ENCODE results near the gene SOBP.

SOBP gene

DNA sequence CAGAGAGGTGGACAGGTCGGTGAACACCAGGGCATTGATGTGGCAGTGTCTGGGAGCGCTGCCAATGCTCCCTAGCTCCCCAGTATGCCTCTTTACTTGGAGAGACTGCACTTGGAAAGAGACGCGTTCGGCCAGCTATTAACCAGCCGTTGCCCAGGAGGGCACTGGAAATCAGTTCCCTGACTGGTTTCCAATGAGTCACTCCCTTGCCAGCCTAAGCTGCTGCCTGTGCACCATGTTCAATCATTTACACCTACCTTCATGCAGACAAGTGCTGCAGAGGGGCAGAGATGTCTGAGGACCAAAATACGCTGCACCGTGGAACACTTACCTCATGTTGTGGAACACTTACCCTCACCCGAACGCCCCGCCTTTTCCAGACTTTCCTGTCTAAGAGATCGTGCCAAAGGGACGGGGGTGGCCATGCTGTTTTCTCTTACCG lies 151.6 kb downstream of the SOBP start:
- DNase-seq, result no peak

DNA sequence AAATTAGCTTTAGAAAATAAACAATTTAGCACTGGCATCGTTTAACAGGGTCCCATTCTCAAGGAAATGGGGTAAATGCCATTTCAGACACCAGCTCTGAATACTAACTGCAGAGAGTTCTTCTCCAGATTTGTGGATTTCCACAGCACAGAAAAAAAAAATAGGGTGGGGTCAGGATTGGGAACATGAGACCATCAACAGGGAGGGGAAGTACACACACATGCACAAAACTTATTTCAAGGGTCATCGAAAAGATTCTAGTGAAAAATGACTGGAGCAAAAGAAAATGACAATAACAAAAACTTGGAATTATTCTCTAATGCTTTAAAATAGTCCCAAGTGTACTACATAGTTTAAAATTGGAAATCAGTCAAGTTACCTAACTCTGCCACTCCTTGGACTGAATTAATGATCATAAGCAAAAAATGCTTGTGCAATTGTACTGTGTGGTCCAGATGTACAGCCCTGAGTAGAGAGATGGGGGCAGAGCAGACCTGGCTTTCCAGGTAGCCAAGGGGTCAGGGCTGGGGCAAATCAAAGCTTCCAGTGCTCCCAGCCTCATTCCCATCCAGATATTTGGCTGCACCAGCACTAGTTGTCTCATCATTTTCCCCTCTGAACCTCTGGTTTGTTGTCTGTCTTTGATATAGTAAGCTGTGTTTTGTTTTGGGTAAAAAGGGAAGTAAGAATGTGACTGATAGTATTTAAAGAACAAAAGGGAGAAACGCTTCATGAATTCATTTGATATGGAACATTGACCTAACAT lies 152.4 kb downstream of the SOBP start:
- DNase-seq, result no peak

DNA sequence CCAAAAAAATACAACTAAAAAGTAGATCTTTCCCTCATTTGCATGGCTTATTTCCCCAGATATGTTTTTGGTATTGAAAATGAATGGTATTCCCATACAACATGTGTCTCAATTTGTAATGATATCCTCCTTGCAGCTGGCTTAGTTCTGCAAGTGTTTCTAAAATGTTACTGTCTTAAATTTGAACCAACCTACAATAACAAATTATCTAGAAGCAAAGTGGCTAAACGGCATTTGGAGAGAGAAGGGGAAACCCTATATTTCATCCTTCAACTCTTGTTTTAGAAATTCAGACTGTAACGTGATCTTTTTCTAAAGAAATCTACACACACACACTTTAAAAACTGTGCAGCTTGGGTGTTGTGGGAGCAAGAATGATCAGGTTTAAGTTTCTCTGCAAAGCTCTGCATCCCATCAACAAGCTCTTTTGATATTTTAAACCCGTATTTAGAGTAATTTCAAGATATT lies 153.0 kb downstream of the SOBP start:
- no peak for DNase-seq

DNA sequence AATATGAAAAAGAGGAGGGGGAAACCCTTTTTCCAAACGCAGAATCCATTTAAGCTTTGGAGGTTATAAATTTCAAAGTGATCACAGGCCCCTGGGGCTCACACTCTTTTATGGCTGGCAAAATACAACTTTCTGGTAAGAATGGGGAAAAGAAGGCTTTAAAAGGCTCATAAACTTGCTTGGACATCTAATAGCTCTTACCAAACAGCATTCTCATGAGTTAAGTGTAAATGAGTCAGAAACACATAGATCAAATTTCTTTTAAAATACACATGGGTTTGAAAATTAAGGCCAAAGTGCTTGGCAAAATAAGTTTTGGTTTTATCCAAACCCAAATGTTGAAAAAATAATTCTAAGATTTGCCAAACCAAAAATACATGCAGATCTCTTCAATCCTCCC lies 154.6 kb downstream of the SOBP start:
- no peak for DNase-seq

DNA sequence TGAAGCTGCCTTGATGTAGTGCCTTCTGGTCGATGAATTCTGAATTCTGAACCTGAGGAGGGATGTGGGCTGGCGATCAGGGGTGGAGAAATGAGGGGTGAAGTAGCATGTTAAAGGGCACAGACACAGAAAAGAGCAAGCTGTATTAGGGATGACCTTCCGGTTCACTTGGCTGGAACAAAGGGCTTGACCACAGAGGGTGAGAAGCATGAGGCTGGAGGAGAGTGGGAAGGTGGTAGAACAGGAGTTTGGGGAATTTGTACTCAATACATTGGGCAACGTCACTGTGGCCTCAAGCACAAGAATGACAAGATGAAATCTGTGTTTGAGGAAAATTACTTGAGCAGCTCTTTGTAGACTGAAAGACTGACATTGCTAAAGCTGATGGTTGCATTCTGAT lies 155.8 kb downstream of the SOBP start:
- DNase-seq, result peak in 1 of 3 experiments; percentile 2

DNA sequence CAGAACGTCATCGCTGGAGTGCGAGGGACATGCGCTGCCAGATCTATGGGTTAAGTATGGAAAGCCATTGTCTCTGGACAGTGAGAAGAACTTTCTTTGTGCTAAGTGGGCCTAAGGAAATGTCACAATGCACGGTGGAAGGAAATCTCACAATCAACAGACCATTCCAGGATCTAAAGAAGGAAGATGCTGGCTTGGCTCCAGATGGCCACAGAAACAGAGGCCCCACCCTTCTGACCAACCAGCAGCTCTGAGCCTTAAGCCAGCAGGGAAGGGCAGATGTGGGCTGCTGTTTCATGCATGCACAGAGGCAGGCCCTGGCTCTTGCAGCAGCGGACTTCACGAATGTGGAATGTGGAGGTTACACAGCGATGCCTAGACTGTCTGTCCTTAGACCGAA lies 156.3 kb downstream of the SOBP start:
- no peak for DNase-seq

DNA sequence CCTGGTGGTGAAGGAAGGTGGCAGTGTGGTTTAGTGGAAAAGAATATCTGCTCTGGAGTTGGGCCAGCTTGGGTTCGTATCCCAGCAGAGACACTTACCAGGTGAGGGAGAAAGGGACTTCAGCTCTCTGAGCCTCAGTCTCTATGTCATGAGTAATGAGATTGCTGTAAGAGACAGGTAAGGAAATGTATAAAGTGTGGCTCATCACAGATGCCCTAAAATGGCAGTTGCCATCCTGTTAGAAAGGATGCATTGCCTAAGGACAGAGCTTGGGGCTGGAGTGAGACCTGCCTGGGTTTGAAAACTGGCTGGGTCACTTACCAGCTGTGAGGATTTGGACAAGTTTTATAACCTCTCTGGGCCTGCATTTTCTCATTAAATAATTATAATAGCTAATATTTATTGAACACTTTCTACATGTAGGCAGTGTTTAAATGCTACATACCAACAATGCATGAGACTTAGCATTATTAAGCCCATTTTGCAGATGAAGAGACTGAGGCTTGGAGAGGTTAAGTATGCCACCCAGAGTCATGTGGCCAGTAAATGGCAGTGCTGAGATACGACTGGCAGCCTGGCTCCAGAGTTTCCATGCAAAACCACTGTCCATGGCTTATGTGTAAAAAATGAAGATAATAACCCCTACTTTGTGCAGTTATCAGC lies 157.0 kb downstream of the SOBP start:
- no peak for DNase-seq

DNA sequence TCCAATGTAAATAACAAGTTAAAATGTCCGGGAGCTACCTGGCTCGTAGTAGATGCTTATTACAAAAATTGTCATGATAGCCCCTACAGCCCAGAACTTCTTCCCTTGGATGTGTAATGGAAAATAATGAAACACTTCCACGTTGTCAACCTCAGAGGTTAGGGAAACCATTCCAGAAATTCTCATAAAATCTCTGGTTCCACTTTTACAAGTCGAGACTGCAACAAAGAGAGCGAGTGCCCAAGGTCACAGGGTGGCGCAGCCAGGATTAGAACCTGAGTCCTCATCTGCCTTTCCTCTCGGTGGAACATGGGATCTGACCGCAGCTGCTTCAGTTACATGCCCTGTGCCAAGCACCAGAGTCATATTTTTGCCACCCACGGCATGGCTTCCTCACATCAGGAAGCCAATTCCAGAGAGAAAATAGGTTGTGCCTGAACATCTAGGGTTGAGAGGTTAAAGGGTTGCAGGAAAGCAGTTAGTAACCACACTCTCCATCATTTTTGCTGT lies 157.6 kb downstream of the SOBP start:
- no peak for DNase-seq

DNA sequence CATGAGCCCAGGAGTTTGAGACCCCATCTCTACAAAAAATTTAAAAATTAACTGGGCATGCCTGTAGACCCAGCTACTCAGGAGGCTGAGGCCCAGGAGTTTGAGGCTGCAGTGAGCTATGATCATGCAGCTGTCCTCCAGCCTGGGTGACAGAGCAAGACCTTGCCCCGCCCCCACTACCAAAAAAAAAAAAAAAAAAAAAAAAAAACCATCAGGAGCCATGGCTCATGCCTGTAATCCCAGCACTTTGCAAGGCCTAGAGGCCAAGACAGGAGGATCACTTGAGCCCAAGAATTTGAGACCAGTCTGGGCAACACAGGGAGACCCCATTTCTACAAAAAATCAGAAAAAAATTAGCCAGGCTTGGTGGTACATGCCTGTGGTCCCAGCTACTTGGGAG lies 159.1 kb downstream of the SOBP start:
- DNase-seq, result no peak

DNA sequence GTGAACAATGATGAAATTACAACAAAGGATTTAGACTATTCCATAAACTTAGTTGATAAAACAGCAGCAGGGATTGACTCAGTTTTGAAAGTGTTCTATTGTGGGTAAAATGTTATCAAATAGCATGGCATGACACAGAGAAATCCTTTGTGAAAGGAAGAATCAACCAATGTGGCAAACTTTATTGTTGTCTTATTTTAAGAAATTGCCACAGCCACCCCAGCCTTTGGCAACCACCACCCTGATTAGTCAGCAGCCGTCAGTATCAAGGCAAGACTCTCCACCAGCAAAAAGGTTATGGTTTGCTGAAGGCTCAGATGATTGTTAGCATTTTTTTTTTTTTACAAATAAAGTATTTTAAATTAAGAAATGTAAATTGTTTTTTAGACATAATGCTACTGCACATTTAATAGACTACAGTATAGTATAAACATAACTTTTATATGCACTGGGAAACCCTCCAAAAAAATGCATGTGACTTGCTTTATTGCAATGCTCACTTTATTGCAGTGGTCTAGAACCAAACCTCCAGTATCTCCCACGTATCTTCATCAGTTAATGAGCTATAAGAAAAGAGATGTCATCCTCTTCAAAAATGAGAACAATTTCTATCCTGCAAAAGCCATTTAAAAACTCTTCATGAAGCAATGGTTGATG lies 162.7 kb downstream of the SOBP start:
- no peak for DNase-seq

DNA sequence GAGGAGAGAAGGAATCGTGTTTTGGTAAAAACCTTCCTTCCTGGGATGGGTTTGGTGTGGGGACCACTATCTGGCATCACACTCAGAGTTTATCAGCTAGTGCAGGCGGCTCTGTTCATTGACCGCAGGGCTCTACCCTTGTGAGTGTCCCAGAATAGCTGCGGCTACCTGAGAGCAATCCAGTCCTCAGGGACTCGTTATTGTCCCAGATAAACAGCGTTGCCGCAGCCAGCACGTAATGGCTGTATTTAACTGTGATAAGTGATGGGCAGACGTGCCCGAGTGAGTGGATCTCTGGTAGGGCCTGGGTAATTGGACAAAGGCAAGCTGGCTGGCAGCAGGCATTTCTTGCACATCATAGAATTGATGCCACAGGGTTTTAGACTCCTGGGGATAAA lies 163.3 kb downstream of the SOBP start:
- DNase-seq, result peak; percentile 49 to 96 (median 88)

DNA sequence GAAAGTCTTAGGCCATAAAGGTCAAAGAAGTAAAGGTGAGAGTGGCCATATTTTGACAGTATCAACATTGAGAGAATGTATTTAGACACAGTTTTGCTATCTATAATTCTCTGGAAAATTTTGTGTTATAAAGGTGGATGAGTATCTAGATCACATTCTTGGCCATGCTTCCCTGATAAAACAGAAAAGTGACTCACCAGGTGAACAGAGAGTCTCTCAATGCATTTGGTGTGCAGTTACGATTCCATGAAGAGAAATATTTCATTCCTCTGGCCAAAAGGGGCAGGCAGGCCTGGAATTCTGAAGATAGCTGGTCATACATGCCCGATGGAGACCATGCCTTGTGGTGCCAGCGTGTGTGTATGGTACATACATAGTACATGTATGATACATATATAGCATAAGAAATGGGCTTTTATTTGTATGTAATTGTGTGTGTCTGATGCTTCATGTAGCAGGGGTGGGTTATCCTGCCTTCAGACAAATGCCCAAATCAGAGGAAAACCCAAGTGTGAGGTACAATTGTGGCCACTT lies 164.0 kb downstream of the SOBP start:
- no peak for DNase-seq

DNA sequence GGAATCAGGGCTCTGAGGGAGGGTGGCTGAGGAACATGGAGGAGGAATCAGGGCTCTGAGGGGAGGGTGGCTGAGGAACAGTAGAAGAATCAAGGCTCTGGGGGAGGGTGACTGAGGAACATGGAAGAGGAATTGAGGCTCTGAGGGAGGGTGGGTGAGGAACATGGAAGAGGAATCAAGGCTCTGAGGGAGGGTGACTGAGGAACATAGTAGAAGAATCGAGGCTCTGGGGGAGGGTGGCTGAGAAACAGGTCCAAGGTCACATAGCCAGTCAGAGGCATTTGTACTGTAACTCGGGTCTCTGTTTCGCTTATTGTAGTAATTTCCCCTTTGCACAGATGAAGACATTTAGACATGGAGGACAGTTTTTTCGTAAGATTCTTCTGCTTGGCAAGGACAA lies 164.8 kb downstream of the SOBP start:
- DNase-seq, result no peak

DNA sequence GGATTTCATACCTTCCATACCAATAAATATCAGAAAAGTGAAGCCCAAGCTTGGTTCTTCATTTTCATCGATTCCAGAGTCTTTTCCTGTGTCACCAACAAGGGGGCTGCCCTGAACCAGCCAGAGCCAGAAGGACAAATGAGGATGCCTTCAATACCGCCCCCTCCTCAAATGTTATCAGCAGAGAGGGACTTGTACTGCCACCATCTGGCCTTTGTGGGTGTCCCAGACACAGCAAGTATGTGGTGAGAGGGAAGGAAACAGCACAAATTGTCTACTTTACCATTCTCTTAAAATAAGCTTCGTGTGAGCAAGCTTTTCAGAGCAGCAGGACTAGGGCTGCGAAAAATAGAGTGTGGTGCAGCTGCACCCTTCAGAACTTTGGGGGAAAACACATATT lies 165.3 kb downstream of the SOBP start:
- DNase-seq, result peak in 2 of 3 experiments; percentile 5 to 44

DNA sequence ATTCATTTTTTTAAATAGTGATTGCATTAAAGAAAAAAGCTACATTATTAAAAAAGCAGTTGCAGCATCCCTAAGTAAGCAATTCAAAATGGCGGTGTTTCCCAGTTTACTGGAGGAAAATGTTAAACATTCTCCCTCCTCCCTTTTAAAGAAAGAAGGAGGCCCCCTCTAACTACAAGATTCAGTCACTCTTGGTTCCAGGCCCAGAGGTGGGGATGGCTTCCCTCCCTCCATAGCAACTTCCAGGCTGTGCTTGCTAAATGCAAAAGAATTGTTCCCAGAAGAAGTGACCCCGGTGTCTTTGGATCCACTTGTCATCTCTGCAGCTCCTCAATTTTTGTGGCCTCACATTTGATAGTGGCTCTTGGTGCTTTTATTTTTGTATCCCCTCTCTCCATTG lies 165.9 kb downstream of the SOBP start:
- no peak for DNase-seq

DNA sequence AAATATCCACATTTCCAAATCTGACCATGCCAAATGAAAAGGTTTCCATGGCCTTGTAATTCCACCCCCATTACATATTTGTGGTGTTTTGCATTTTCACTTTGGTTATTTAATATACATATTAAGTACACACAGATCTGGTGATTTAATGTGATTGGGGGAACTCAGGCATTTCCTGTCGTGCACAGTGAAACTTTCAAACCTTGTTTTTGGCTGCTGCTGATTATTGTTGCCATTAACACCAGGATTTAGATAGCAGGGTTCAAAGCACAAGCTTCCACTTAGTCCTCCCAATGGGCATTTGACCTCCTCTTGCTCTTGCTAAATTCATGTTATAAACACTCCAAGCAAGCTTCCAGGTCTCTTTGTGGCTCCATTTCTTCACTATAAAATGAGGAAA lies 166.5 kb downstream of the SOBP start:
- no peak for DNase-seq

DNA sequence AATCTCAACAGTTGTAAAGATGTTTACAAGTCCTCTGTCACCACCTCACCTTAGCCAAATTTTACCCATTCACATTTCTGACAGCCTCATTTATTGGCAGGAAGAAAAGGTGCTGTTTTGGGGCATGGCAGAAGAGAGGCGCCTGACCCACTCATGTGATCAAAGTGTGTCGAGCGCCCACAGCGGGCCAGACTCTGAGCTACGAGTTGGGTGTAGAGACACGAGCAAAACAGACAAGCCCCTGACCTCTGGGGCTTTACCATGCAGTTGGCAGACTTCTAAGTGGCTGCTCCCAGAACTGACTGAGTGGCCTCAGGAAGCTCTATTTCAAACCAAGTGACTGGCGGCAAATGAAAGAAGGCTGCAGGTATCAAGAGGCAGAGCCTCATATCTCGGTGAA lies 167.0 kb downstream of the SOBP start:
- no peak for DNase-seq

DNA sequence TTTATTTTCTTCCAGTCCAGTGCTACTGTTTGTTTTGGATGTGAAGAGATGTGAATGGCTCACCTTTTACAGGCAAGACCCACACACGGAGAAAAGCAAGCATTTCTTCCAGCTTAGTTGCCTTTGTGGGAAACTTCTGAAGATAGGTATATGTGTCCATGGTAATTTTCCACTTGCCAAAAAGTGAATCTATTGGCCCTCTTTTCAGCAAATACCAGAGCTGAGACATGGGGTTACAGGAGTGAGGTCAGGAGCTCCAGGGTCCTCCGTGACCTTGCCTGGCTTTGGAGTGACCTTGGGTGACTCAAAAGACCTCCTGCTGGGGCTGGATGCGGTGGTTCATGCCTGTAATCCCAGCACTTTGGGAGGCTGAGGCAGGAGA lies 167.4 kb downstream of the SOBP start:
- DNase-seq, result no peak

DNA sequence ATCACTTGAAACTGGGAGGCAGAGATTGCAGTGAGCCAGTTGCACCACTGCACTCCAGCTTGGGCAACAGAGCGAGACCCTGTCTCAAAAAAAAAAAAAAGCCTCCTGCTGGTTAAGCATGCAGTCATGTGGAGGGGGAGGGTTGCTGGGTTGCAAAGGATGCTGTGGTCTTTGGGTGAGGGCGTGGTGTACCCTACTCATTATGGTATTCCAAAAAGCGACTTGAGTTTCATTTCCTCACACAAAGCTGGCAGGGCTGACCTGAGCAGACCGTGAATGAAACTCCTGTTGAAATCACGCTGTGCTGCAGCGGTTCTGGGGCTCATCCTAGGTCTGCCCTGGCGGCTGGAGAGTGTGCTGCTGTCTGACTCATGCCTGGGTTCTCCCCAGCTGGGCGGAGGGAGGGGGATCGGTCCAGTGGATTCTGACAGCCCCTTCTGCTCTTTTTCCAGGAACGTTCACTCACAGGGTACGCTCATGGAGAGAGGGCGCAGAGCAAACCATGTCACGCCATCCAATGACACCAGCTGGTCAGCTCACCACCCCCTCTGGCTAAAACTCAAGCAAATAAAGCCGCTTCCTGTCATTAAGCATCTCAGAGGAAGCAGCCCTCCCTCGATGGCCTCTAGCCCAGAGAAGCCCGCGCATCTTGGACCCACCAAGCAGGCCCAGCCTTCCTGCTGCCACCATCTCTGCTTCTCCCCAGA lies 168.0 kb downstream of the SOBP start:
- DNase-seq, result peak in 2 of 3 experiments; percentile 79 to 91

DNA sequence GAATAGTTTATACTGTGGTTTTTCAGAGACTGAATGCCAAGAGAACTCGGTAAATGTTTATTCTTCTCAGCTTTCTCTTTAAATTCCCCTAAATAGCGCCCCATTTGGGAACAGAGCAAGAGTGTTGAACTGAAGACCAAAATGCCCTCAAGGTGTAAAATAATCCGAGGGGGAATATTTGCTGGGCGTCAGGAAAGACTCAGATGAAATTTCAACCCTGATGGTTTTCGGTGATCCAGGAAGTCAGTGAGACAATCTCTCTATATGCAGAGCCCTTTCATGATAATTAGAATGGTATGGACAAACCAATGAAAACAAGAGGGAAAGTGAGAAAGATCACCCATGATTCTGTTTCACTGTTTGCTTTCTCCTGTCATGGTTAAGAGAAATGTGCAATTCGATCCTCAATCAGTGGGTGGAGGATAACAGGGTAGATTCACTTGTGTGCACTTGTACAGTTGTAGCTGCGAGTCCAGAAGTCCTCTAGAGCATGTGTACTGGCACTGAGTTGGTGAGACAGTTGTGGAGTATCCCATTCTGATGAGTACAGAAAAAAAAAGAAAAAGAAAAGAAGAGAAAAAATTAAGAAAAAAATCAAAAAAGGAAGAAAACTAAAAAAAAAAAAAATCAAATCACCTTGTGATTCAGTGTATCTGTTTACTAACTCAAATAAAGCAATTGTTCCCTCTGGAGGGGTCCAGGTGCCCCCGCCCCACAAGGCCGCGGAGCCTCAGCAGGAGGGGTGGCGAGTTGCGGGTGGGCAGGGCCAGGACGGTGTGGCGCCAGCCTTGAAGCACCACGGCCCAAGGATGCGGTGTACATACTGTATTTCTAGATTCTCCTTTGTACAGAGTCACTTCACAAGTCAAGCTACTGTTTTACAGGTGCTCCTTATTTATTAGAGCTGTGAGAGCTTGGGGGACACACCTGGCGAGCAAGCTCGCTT lies 169.3 kb downstream of the SOBP start:
- DNase-seq, result peak; percentile 57 to 89 (median 89)

DNA sequence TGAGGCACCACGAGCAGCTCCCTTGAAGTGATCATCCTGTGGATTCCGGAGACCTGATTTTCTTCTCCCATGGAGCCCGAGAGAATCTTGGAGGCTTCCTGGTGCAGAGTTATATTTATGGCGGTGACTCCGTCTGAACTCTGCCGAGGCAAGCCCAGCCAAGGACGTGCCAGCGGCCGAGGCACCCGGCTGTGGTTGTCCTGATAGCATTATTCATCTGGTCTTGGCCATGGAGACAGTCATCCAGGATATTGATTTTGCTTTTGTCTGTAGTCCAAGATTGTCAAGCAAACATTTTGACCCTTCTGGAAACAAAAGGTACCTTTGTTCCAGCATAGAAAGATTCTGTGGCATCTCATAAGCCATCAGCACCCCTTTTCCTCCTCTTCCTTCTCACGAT lies 170.9 kb downstream of the SOBP start:
- DNase-seq, result no peak

DNA sequence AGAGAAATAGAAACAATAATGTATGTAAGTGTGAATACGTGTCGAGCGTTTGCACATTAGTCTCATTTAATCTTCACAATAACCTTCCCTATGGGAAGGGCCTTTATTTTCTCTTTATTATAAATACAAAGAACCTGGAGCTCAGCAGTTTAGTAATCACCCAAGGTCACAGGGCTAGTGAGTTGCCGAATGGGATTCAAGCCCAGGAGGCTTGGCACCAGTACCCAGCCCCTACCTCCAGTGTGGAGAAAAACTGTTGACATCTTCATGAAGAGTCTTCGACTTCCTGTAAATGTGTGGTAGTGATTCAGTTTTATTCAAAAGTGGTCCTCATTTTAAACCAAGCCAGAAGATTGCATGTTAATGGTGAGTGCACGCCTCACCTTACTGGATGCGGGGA lies 171.4 kb downstream of the SOBP start:
- no peak for DNase-seq
